Left kidney (tissue), 2 donors: ENCODE measurements around the gene PTPRH. TPM values are rescaled to one million over a fixed set of nuclear protein-coding genes. Genes with fewer than 3 reads are reported as not detected.
"Not testable (repeated sequence)": the region's sequence is repeated elsewhere in the genome, so short reads cannot be mapped to it uniquely, and the experiment has no call there.

ENCODE experiments used
- DNase-seq: peaks from one replicate; pipeline ENCODE4 v3.0.0-alpha.2; 2013
- polyA plus RNA-seq: library from polyadenylated mRNA; unstranded; fragments of 120-200 nt; gene quantifications from one replicate; pipeline ENCODE4 v1.2.1, GENCODE V29; 2013; ENCODE audit not compliant: insufficient read length

The PTPRH gene
- polyA plus RNA-seq, 1 donor, result 0.07 TPM

DNA sequence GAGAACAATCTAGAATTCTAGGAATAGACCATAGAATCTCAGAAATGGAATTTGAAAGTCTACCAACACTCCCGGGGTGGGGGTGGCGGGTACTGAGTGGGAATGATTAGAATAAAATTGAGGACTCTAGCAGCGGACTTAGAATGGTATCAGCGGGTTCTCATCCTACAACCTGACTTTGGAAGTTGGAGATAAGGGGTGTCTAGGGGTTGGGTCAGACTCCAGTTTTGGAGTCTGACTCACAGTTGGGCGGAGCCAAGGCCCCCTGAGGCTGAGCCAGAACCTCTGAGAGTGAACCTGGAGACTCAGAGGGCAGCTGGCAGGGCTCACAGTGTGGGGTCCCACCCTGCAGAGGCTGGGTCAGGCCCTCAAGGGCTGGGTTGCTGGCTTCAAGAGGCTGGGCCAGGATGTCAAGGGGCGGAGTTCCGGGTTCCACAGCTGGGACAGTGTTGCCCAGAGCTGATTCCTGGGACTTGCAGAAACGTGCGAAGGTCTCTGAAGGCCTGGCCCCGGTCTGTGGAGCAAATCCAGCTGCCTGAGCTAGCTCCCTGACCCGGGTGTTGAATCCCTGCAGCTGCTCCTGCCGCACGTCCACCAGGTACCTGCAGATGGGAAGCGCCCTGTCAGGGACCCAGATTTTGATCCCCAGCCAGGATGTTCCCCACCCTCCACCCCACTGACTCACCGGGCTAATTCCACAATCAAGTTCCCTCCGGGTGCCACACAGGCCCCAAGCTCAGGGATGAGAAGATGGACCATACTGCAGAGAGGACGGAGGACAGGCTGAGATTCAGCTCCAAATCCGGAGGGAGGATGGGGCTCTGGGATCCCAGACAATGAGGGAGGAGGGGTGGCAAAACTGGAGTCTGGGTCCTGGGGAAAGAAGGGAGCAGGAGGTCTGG is 50.2 kb downstream of the PTPRH start:
- no peak for DNase-seq

DNA sequence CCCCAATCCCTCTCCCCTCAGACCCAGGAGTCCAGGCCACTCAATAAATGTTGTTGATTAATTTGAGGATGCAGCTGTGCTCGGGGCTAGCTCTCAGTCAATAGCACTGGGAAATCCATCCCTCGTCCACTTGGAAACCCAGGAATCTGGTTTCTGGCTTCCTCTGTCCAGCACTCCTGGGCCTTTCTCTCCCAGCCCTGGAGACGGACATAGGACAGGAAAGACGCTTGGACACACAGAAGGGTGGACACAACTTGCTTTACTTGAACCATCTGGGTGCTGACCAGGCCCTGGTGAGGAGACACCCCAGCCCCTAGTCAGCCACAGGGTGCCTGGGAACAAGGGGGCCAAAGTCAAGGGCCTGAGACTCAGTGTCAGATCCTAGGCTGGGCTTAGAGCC is 50.9 kb downstream of the PTPRH start:
- DNase-seq, result no peak

DNA sequence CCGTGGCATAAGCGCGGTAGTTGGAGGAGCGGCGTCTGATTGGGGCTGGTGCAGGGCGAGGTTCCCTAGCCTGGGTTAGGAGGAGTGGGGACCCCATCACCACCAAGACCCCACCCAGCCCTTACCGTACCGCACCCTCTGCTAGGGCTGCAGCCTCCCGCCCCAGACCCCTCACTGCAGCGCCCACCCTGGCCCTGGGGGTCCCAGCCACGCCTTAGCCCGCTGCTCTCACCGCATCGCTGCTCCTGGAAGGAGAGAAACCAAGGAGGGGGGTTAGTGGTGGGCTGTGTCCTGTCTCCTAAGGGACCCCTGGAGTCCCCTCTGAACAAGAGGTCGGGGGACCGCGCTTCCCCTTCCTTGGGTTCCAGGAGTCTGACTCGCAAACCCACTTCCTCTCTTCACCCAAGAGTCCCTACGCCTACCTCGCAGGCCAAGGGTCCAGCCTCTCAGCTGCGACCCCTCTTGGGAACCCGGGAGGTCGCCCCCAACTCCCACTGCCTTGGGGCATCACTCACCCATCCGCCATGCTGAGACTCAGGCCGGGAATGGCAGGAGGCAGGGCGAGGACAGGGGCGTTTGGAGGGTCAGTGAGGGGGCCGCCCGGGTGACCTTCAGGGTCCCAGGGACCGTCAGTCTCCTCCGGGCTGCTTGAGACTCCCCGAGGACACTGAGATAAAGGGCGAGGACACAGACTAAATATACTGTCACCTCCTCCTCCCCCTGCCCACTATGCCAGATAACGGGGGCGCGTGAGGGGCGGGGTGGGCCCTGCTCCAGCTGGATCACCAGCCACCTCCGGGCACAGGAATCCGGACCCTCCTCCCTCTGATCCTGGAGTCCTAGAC is 52.0 kb downstream of the PTPRH start, which contains the start of gene TNNI3:
TSS of gene TNNI3 (minus strand) at position 669 of the 845 bp plus-strand sequence. CDS start at position 526, 143 bp downstream.
- no peak for DNase-seq

DNA sequence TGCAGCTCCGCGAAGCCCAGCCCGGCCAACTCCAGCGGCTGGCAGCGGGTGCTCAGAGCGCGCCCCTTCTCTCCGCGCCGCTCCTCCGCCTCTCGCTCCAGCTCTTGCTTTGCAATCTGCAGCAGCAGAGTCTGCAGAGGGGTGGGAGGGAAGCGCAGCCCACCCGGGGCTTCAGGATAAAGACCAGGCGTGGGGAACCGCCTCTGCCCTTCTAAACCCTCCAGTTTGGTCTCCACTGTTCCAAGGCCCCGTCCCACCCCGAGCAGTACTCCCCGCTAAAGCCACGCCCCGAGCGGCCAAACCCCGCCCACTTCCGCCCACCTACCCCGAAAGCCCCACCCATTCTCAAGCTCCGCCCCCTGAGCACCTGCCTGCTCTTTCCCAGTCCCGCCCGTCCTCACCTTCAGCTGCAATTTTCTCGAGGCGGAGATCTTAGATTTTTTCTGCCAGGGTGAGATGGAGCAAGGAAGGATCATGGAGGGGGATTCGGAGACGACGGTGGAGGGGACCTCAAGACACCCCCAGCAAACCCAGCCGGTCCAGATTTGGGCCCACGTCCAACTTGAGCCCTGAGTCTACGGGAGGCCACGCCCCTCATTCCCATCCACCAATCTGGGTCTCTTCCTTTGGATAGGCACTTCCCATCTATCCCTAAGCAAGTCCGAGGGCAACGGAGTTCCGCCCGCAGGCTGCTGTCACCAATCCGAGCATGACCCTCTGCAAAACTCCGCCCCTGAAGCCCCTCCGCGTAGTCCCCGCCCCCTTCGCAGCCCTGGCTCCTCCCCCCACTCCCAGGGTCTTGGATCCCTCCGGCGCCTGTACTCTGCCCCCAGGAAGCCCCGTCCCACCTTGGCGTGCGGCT is 52.9 kb downstream of the PTPRH start:
- DNase-seq, result peak; percentile 58

DNA sequence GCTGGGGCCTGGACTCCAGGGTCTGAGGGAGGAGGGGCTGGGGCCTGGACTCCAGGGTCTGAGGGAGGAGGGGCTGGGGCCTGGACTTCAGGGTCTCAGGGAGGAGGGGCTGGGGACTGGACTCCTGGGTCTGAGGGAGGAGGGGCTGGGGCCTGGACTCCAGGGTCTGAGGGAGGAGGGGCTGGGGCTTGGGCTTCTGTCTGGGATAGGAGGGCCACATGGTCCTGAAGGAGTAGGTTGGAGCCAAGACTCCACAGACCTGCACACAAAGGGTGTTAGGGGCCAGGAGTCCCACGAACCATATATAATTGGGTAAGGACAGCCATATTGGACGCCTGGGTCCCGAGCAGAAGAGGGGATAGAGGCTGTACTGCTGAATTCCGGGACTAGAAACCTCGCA is 53.5 kb downstream of the PTPRH start:
- DNase-seq, result not testable (repeated sequence)

DNA sequence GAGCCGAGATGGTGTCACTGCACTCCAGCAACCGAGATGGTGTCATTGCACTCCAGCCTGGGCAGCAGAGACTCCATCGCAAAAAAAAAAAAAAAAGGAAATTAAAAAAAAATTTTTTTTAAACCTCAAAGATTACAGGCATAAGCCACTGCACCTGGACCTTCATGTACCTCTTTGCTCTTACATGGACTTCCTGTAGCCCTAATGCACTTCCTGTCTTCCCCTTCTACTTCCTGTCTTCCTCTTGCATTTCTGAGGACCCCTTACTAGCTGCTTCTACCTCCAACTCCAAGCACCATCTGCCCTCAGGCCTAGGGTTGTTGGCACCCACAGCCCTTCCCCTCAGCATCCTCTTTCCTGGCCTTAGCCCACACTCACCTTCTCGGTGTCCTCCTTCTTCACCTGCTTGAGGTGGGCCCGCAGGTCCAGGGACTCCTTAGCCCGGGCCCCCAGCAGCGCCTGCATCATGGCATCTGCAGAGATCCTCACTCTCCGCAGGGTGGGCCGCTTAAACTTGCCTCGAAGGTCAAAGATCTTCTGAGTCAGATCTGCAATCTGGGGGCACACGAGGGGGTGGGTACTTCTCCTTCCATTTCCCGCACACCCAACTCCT is 55.5 kb downstream of the PTPRH start:
- no peak for DNase-seq

DNA sequence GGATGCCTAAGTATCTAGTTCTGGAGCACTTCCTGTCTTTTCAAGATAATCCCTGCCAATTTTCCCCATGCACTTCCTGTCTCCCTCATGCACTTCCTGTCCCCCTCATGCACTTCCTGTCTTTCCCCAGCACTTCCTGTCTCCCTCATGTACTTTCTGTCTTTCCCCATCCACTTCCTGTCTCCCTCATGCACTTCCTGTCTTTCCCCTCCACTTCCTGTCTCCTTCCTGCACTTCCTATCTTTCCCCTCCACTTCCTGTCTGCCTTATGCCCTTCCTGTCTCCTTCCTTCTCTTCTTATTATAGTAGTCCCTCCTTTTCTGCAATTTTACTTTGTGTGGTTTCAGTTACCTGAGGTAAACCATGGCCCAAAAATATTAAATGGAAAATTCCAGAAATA is 57.3 kb downstream of the PTPRH start:
- no peak for DNase-seq

DNA sequence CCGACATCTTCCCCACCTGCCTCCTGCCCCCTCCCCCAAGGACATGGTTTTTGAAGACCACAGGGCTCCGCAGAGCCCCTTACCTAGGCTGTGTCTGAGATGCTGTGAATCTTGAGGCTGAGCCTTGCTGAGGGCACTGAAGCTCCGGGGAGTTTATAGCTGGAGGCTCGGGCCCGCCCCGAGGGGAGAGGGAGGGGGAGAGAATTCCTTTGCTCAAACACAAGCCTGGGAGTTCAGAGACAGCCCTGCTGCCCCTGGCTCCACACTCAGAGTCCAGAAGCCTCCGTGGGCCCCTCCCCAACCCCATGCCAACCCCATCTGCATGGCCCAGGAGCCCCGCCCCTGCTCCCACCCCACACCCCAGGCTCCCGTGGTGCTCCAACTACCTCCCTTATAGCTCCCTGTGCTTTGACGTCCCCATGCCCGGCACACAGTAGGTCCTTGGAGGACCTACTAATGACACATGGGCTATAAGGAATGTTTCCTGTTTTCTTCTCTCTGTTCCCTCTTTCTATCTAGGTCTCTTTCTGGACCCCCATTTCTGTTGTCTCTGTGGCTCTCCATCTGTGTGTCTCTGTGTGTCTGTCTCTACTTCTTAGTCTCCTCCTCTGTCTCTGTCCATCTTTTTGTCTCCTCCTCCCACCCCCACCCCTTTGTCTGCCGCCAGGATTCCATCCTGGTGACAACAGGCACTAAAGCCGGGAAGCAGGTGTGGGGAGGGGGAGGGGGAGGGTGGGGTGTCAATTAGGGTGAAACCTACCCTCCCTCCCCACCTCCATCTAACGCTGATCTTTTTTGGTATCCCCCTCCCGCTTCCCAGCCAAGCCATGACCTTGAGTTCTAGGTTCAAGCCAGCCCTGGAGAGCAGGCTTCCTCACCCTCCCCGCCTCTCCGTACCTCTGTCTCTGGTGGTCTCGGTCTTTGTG is 60.0 kb downstream of the PTPRH start, which contains the start of gene TNNT1:
TSS of gene TNNT1 (minus strand) at position 129 of the 926 bp plus-strand sequence. CDS start 2,049 bp downstream, outside the sequence.
- no peak for DNase-seq

DNA sequence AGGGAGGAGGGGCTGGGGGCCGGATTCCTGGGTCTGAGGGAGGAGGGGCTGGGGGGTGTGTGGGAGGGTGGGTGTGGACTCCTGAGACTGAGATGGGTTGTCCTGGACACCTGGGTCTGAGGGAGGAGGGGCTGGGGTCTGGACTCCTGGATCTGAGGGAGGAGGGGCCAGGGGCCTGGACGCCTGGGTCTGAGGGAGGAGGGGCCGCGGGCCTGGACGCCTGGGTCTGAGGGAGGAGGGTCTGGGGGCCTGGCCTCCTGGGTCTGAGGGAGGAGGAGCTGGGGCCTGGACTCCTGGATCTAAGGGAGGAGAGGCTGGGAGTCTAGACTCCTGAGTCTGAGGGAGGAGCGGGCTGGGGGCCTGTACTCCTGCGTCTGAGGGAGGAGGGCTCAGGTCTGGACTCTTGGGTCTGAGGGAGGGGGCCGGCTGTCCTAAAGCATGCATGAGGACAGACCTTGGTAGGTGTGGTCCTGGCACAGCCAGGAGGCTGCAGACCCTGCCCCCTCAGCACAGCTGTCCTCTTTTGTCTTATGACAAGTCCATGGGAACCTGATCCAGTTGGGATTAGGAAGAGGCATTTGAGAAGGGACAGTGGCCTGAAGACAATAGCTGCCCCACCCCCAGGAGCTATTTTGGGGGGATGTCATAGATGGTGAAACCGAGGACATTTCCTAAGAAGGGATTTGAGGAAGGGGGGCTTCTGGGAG is 61.6 kb downstream of the PTPRH start:
- DNase-seq, result no peak

DNA sequence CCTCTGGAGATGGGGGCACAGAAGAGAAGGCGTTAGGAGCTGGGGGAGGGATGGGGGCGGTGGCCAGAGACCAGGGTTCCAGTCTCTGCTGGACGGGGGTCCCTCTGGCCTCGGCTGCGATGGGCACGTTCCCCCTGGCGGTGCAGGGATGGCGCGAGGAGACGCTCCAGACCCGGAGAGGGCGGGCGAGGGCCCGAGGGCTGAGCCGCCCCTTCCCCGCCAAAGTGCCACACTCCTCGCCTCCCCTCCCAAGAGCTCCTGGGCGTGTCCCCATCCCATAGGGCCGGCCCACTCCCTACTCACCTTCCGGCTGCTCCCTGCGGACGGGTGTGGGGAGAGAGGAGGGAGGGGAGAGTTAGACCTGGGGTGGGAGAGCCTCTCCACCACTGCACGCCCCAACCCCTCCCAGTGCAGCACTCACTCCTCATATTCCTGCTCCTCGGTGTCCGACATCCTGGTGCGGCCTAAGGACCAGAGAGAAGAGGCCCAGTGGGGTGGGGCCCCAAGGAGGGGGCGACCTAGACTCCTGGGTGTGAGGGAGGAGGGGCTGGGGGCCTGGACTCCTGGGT is 62.5 kb downstream of the PTPRH start:
- peak; percentile 50 for DNase-seq

DNA sequence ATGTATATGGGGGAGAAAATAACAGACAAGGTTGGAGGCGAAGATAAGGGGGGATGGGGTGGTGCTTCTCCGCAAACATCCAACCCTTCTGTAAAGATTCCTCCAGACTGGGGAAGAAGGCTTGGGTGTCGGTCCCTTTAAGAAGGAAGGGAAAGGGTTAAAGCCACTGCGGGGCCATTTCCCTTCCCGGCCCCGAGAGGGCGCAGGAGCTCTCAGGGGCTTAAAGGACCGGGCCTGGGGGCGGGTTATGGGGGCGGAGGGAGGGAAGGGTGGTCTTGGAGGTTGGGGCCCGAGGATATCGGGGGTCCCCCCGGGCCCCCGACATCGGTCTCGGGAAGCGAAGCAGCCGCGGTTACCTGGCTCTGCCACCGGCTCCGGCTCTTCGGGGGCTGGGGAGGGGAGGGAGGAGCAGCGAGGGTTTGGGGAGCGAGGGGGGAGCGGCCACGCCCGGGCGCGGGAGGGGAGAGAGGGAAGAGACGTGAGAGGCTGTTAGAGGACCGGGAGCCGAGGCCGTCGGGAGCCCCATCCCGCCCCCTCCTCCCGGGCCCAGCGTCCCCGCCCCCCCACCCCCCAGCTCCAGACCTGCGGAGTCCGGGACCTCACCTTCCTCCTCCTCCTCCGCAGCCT is 63.1 kb downstream of the PTPRH start:
- no peak for DNase-seq

DNA sequence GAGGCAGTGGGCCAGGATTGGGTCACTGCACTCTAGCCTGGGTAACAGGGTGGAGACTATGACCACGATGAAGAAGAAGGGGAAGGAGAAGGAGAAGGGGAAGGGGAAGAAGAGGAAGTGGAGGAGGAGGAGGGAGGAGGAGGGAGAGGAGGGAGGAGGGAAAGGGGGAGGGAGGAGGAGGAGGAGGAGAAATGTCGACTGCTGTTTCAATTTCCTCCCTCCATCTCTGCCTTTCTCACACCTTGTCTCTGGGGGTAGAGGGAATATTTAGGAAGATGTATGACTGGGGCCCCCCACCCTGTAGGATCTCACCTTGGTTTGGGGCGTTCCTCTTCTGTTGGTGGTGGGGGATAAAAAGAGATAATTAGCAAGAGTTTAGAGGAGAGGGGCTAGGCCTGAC is 64.1 kb downstream of the PTPRH start:
- DNase-seq, result no peak

DNA sequence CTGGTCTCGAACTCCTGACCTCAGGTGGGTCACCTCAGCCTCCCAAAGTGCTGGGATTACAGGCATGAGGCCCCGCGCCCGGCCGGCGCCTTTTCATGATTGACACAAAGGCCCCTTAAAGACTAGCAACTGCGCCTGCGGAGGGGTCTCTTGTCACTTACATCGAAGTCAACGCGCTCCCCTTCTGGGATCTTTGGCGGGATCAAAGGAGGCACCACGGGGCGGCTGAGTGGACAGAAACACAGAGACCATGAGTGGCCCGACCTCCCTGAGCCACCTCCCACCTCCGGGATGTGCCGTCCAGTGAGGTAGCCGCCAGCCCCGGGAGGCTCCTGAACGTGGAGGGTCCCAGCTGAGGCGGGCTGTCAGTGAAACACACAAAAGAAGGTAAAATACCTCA is 67.6 kb downstream of the PTPRH start:
- no peak for DNase-seq

DNA sequence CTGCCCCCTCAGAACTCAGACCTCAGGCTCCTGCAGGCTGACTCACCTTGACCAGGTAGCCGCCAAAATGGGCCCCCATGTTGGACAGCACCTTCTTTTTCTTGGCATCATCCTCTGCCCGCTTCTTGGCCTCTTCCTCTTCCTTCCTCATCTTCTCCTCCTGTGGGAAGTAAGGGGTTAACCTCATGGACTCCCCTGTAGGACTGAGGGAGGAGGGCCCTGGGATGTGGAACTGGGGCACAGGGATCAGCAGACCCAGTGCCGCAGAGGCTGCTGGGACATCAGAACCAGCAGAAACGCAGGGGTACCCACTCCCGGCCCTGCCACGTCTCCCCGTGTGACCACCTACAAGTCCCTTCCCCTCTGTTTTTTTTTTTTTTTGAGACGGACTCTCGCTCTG is 71.4 kb downstream of the PTPRH start:
- DNase-seq, result no peak

DNA sequence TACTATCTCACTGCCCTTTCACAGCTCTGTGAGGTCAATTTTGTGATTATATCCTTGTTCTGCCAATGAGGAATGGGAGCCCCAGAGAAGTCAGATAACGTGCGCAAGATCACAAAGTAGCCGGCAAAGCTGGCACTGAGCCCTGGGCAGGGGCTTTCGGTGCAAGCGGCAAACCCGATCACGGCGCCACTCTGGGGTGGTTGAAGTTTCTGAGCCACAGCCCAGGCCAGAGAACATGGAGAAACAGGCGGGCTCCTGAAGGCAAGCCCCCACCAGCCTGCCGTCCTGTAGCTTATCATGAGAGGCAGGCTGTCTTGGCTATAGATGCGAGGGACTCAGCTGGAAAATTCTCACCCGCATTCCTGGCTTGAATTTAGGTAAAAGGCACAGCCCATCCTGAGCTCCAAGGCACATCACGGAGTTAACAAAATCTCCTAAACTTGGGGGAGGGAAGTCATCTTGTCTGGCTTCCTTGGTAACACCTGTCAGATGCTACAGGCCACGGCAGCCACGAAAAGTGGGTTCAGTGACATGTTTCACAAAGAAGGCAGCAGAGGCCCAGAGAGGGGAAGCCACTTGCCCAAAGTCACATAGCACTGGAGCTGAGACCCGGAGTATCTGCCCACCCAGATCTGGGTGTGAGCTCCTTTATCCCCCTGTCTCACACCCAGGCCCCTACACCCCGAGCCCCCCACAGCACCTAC is 72.8 kb downstream of the PTPRH start:
- no peak for DNase-seq

DNA sequence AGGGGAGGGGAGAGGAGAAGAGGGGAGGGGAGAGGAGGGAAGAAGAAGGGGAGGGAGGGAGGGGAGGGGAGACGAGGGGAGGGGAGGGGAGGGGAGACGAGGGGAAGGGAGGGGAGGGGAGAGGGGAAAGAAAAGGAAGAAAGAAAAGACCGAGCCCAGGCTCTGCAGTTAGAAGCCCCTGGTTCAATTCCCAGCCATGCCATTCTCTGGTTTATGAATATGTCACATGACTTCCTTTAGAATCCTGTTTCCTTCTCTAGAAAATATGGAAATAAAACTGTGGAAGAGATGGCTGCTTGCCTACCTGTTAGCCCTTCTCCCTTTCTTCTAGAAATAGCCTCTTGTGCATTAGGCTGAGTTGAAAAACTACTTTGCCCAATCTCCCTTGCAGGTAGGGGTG is 74.6 kb downstream of the PTPRH start:
- no peak for DNase-seq

DNA sequence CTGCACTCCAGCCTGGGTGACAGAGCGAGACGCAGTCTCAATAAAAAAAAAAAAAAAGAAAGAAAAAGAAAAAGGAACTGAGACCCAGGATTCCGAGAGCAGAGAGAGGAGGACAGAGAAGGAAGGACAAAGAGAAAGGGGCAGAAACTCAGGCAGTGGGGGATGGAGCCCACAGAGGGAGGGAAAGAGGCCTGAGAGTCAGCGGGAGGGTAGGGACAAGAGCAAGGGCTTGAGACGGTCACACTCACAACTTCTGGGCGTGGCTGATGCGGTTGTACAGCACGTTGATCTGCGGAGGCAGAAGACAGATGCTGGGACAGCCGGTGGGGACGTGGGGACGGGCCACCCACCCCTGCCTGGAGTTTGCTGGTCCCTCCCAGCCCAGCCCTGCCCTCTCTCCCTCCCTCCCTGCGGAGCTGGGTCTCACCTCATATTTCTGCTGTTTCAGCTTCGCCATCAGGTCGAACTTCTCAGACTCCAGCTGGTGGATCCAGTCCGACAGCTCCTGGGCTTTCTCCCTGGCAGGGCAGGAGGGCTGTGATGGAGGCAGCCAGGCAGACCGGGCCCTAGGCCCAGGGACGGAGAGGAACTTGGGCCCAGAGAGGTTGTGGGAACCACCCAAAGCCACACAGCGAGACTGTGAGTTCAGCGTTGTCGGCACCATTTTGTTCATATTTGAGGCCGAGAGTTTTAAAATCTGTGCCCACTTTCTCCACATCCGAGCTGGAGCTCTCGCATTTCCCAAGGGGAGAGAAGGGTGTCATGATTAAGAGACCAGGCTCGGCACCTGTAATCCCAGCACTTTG is 75.5 kb downstream of the PTPRH start:
- no peak for DNase-seq
